Neuronal stem cell (in vitro differentiated cells): ENCODE measurements around the gene HSF5.

Experiments
- DNase-seq: peaks from one replicate; pipeline ENCODE4 v3.0.0-alpha.2; 2013; ENCODE audit warnings: low spot score
- H2AFZ ChIP-seq: one replicate; pipeline ENCODE4 v1.6.1; 2013; ENCODE audit warnings: mild to moderate bottlenecking, low read length, inconsistent platforms
- H2AK5ac ChIP-seq: 2 replicates; pipeline ENCODE4 v1.6.1; 2013; ENCODE audit warnings: low read depth, mild to moderate bottlenecking, inconsistent platforms, low read length, moderate library complexity, mixed read lengths
- H2BK120ac ChIP-seq: 2 replicates; pipeline ENCODE4 v1.6.1; 2013; ENCODE audit warnings: low read depth, mild to moderate bottlenecking, inconsistent platforms, low read length, moderate library complexity, mixed read lengths
- H2BK12ac ChIP-seq: one replicate; pipeline ENCODE4 v1.6.1; 2013; ENCODE audit warnings: low read length, inconsistent platforms
- H2BK15ac ChIP-seq: 2 replicates; pipeline ENCODE4 v1.6.1; 2013; ENCODE audit warnings: mild to moderate bottlenecking, low read length, inconsistent platforms, mixed read lengths
- H2BK5ac ChIP-seq: one replicate; pipeline ENCODE4 v1.6.1; 2013; ENCODE audit warnings: inconsistent platforms, mild to moderate bottlenecking, low read length, moderate library complexity
- H3K14ac ChIP-seq: one replicate; pipeline ENCODE4 v1.6.1; 2013; ENCODE audit warnings: low read length, inconsistent platforms
- H3K18ac ChIP-seq: 2 replicates; pipeline ENCODE4 v1.6.1; 2013; ENCODE audit warnings: low read length, inconsistent platforms
- H3K23ac ChIP-seq: 2 replicates; pipeline ENCODE4 v1.6.1; 2013; ENCODE audit warnings: low read depth, mild to moderate bottlenecking, mixed read lengths, low read length, inconsistent platforms; ENCODE audit not compliant: poor library complexity
- H3K27ac ChIP-seq: replicated peaks from 3 replicates; pipeline ENCODE4 v1.5.1; 2013; ENCODE audit warnings: low read length, inconsistent platforms
- H3K27me3 ChIP-seq, 3 experiments: 2 replicates each; pipeline ENCODE4 v1.6.1; 2013; ENCODE audit warnings: low read length in 3 of 3, mild to moderate bottlenecking in 2 of 3, inconsistent platforms in 1 of 3, low read depth in 1 of 3, mixed read lengths in 1 of 3, moderate library complexity in 1 of 3; ENCODE audit not compliant: control insufficient read depth in 3 of 3, insufficient read depth in 3 of 3
- H3K36me3 ChIP-seq, 2 donors: replicated peaks in 1 of 2; 2 replicates each; pipeline ENCODE4 v1.6.1; 2013; ENCODE audit warnings: low read length in 2 of 2; ENCODE audit not compliant: control insufficient read depth in 2 of 2, insufficient read depth in 2 of 2
- H3K4ac ChIP-seq: 2 replicates; pipeline ENCODE4 v1.6.1; 2013; ENCODE audit warnings: inconsistent platforms, mild to moderate bottlenecking, low read length, moderate library complexity
- H3K4me1 ChIP-seq, 2 donors: 1 replicate in 1 of 2; 2 replicates in 1 of 2; pipeline ENCODE4 v1.6.1; 2013; ENCODE audit warnings: low read length in 2 of 2, low read depth in 1 of 2; ENCODE audit not compliant: control insufficient read depth in 2 of 2, insufficient read depth in 1 of 2
- H3K4me2 ChIP-seq: one replicate; pipeline ENCODE4 v1.6.1; 2013; ENCODE audit warnings: mild to moderate bottlenecking, low read length, inconsistent platforms; ENCODE audit not compliant: insufficient read depth, poor library complexity, severe bottlenecking
- H3K4me3 ChIP-seq, 2 donors: 2 replicates each; pipeline ENCODE4 v1.5.1; 2013; ENCODE audit warnings: low read length in 2 of 2, mild to moderate bottlenecking in 2 of 2, inconsistent platforms in 1 of 2, moderate library complexity in 1 of 2
- H3K79me1 ChIP-seq: one replicate; pipeline ENCODE4 v1.6.1; 2013; ENCODE audit warnings: low read depth, mild to moderate bottlenecking, inconsistent platforms, low read length, moderate library complexity
- H3K9ac ChIP-seq: one replicate; pipeline ENCODE4 v1.6.1; 2013; ENCODE audit warnings: mild to moderate bottlenecking, low read depth, low read length, inconsistent platforms; ENCODE audit not compliant: poor library complexity
- H3K9me3 ChIP-seq, 2 donors: replicated peaks in 1 of 2; 2 replicates each; pipeline versions ENCODE3 to v1.6.1; 2013; ENCODE audit warnings: low read length in 2 of 2, mild to moderate bottlenecking in 2 of 2, inconsistent platforms in 1 of 2, low read depth in 1 of 2, mixed read lengths in 1 of 2, moderate library complexity in 1 of 2; ENCODE audit not compliant: control insufficient read depth in 2 of 2, insufficient read depth in 1 of 2
- H4K8ac ChIP-seq: one replicate; pipeline ENCODE4 v1.6.1; 2013; ENCODE audit warnings: low read depth, mild to moderate bottlenecking, inconsistent platforms, low read length, moderate library complexity
- H4K91ac ChIP-seq: one replicate; pipeline ENCODE4 v1.6.1; 2013; ENCODE audit warnings: low read length, low read depth, mild to moderate bottlenecking, inconsistent platforms; ENCODE audit not compliant: poor library complexity
- WGBS, 2 donors: extraction: QIAGEN DNeasy Blood & Tissue Kit; methylation state at CpG; one replicate each; pipeline ENCODE4 v1.1.7; 2013; ENCODE audit warnings: missing lambda C conversion rate in 2 of 2, mixed read lengths in 1 of 2; ENCODE audit not compliant: insufficient read length in 2 of 2, insufficient replicate concordance in 1 of 2; ENCODE audit errors: extremely low coverage in 2 of 2; 5-methylcytosine and 5-hydroxymethylcytosine counted together

The HSF5 gene

GRCh38 chr17:58391302-58391984 is 96.8 kb downstream of the HSF5 start:
- no CpG with 5 or more reads among the region's 10 CpGs for WGBS, 2 donors
- no peak overlapping the region for H2BK5ac ChIP-seq
- no peak overlapping the region for H4K91ac ChIP-seq
- H4K8ac ChIP-seq, result no peak overlapping the region
- H3K27ac ChIP-seq, result no peak overlapping the region
- H3K27me3 ChIP-seq, result peaks cover 0 to 3% (median 0%) of the 10 kb centered on the region in 3 experiments
- H3K4me3 ChIP-seq, result no peak overlapping the region
- H2BK12ac ChIP-seq, result no peak overlapping the region
- H2AFZ ChIP-seq, result no peak overlapping the region
- H2BK120ac ChIP-seq, result no peak overlapping the region
- peaks cover 0 to 2% of the 10 kb centered on the region in 2 donors for H3K9me3 ChIP-seq
- no peak overlapping the region for H2AK5ac ChIP-seq
- peaks cover 0 to 4% of the 10 kb centered on the region in 2 donors for H3K4me1 ChIP-seq
- H3K18ac ChIP-seq, result no peak overlapping the region
- H3K4me2 ChIP-seq, result no peak overlapping the region
- no peak overlapping the region for H3K14ac ChIP-seq
- H3K23ac ChIP-seq, result no peak overlapping the region
- H3K36me3 ChIP-seq, result no peaks in the 10 kb centered on the region
- DNase-seq, result no peak
- H3K79me1 ChIP-seq, result no peaks in the 10 kb centered on the region
- no peak overlapping the region for H3K4ac ChIP-seq
- no peak overlapping the region for H3K9ac ChIP-seq
- no peak overlapping the region for H2BK15ac ChIP-seq

- H2BK15ac ChIP-seq, result no peak overlapping the region
- no peak overlapping the region for H2BK5ac ChIP-seq
- no peak overlapping the region for H2BK12ac ChIP-seq
- H3K4me3 ChIP-seq, result no peak overlapping the region
- no peak overlapping the region for H3K27ac ChIP-seq
- H3K23ac ChIP-seq, result no peak overlapping the region
- H3K9me3 ChIP-seq, result peaks cover 0 to 2% of the 10 kb centered on the region in 2 donors
- peaks cover 0 to 4% of the 10 kb centered on the region in 2 donors for H3K4me1 ChIP-seq
- no peak overlapping the region for H2AK5ac ChIP-seq
- H3K14ac ChIP-seq, result no peak overlapping the region
- H3K9ac ChIP-seq, result no peak overlapping the region
- H4K8ac ChIP-seq, result no peak overlapping the region
- H2BK120ac ChIP-seq, result no peak overlapping the region
- peaks cover 0 to 3% (median 0%) of the 10 kb centered on the region in 3 experiments for H3K27me3 ChIP-seq
- no peak overlapping the region for H2AFZ ChIP-seq
- H3K36me3 ChIP-seq, result no peaks in the 10 kb centered on the region
- no peak for DNase-seq
- no peaks in the 10 kb centered on the region for H3K79me1 ChIP-seq
- no peak overlapping the region for H3K4me2 ChIP-seq
- H3K4ac ChIP-seq, result no peak overlapping the region
- no peak overlapping the region for H3K18ac ChIP-seq
- WGBS, 2 donors, result no CpG with 5 or more reads among the region's 2 CpGs
- H4K91ac ChIP-seq, result no peak overlapping the region
These were observed 97.3 kb downstream of the HSF5 start for GRCh38 chr17:58390884-58391283.

GRCh38 chr17:58388302-58389190 is 99.7 kb downstream of the HSF5 start:
- no peak overlapping the region for H3K14ac ChIP-seq
- no peak overlapping the region for H2AK5ac ChIP-seq
- no peak overlapping the region for H4K8ac ChIP-seq
- no peak overlapping the region for H2BK5ac ChIP-seq
- H3K4me2 ChIP-seq, result no peak overlapping the region
- no peak overlapping the region for H3K9ac ChIP-seq
- H3K23ac ChIP-seq, result no peak overlapping the region
- no peak overlapping the region for H3K4ac ChIP-seq
- H3K4me3 ChIP-seq, result no peak overlapping the region
- H3K9me3 ChIP-seq, result peaks cover 0 to 2% of the 10 kb centered on the region in 2 donors
- no peak overlapping the region for H2BK15ac ChIP-seq
- no peak for DNase-seq
- H2BK12ac ChIP-seq, result no peak overlapping the region
- H2BK120ac ChIP-seq, result no peak overlapping the region
- WGBS, 2 donors, result no CpG with 5 or more reads among the region's 3 CpGs
- H3K36me3 ChIP-seq, result no peaks in the 10 kb centered on the region
- no peak overlapping the region for H3K18ac ChIP-seq
- H3K79me1 ChIP-seq, result no peaks in the 10 kb centered on the region
- H3K4me1 ChIP-seq, result peaks cover 4 to 5% of the 10 kb centered on the region in 2 donors
- no peak overlapping the region for H4K91ac ChIP-seq
- H2AFZ ChIP-seq, result no peak overlapping the region
- H3K27me3 ChIP-seq, result peaks cover 0 to 3% (median 0%) of the 10 kb centered on the region in 3 experiments
- H3K27ac ChIP-seq, result no peak overlapping the region

- Histone ChIP-seq H3K9ac (no peak overlapping the region), H3K4ac (no peak overlapping the region), H3K23ac (no peak overlapping the region), H3K27ac (no peak overlapping the region), H3K18ac (no peak overlapping the region), H3K4me2 (no peak overlapping the region), H3K27me3 (peaks cover 0 to 3% (median 0%) of the 10 kb centered on the region in 3 experiments), H3K9me3 (peaks cover 0 to 2% of the 10 kb centered on the region in 2 donors), H2BK5ac (no peak overlapping the region), H3K79me1 (no peaks in the 10 kb centered on the region), H2BK120ac (no peak overlapping the region), H2BK15ac (no peak overlapping the region), H2AFZ (no peak overlapping the region), H4K8ac (no peak overlapping the region), H3K14ac (no peak overlapping the region), H4K91ac (no peak overlapping the region), H2AK5ac (no peak overlapping the region), H3K36me3 (no peaks in the 10 kb centered on the region), H2BK12ac (no peak overlapping the region), H3K4me1 (peaks cover 4 to 5% of the 10 kb centered on the region in 2 donors), H3K4me3 (no peak overlapping the region)
- no CpG with 5 or more reads among the region's 1 CpG for WGBS, 2 donors
- DNase-seq, result no peak
These were observed 100.4 kb downstream of the HSF5 start for GRCh38 chr17:58387834-58388233.
